GM19099 (cell line): ENCODE data around the gene QSOX2.

ENCODE experiments used
- POLR2A ChIP-seq: IDR thresholded peaks from 3 replicates; pipeline ENCODE4 v1.6.1; 2011; ENCODE audit warnings: low read depth; ENCODE audit not compliant: insufficient read length; ENCODE audit errors: extremely low read depth

QSOX2 gene

DNA sequence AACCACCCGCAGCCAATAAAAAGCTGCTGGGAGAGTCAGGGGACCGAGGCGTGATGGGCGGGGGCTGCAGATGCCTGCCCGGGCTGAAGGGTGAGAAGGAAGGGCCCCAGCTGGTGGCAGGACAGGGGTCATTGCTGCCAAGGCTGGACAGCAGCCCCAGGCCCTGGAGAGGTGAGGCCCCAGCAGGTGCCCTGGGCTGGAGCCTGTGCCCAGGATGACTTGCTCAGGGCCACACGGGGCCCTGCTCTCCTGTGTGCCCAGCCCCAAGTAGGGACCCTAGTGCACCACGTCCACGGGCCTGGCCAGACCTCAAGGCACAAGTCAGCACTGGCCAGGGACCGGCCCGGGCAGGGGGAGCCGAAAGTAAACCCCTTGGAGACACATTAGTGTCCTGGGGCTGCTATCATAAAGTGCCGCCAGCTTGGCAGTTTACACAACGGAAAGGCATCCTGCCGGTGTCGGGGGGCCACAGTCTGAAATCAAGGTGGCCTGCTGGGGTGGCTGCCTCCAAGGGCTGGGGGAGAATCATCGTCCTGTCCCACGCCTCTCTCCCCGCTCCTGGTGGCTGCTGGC lies 62.7 kb downstream of the QSOX2 start:
- TF ChIP-seq POLR2A: no peak

DNA sequence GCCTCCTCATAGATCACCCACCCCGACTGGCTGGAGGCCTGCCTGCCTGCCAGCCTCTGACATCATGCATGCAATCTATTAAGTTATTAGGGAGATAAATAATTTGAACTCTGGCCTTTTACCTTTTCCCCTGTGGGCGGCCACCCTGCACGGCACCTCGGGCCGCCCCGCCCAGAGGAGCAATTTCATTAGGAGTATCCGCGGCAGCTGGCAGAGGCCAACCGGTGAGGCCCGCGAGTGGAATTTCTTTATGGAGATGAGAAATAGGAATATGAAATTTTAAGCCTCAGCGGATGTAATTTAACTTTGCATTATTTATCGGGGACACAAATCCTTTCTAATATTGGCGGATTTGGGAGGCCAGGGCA lies 63.2 kb downstream of the QSOX2 start:
- no peak for TF ChIP-seq POLR2A

DNA sequence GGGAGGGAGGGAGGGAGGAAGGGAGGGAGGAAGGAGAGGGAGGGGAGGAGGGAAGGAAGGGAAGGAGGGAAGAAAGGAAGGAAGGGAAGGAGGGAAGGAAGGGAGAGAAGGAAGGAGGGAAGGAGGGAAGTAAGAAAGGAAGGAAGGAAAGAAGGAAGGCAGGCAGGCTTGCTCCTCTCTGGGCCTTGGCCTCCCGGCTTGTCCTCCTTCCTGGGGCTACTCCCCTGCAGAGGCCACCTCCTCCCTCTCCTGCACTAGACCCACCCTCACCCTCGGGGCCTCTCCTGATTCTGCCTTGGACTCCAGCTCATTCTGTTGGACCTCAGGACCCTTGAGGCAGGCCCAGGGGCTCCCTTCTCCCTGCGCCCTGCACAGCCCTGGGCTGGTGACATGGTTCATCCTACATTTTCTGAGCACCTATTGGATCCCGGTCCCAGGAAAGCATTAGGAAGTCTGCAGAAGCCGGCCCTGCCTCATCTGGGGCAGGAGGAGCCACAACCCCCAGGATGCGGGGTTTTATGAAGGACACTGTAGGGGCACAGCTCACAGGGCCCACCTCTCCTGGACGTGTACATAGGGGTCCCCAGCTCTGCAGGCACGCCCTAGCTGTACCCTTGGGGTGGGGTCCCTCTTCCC lies 63.7 kb downstream of the QSOX2 start:
- TF ChIP-seq POLR2A: no peak

DNA sequence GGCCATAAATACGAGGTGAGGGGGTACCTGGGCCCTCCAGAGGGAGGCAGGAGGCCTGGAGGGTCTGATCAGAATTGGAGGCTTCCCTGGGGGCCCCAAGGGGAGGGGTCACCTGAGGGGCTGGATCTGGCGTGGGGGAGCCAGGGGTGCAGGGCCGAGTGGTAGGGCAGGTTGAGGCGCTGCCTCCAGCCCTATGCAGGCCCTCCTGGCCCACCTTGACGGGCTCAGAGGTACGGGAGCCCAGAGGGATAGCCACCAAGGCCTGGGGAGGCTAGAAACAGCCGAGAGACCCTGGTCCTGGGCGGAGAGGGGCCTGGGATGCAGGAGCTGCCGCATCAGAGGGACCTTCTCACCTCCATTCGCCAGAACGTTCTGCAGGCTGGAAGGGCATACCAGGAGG lies 65.0 kb downstream of the QSOX2 start:
- no peak for TF ChIP-seq POLR2A

DNA sequence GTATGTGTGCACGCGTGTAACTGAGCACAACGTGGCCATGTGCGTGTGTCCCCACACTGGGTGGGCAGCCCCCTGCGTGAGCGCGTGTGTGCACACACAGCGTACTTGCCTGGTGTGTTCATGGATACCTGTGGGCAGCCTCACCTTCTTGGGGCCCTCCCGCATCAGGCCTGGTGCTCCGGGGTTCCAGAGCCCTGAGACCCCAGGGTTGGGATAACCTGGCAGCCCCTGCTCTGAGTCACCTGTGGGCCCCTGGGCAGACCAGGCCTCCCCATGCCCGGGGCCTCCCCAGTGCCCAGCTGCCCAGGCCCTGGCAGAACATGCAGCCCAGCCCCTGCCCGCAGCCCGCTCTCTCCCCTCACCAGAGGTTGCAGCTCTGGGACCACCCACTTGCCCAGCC lies 65.9 kb downstream of the QSOX2 start:
- TF ChIP-seq POLR2A: no peak

DNA sequence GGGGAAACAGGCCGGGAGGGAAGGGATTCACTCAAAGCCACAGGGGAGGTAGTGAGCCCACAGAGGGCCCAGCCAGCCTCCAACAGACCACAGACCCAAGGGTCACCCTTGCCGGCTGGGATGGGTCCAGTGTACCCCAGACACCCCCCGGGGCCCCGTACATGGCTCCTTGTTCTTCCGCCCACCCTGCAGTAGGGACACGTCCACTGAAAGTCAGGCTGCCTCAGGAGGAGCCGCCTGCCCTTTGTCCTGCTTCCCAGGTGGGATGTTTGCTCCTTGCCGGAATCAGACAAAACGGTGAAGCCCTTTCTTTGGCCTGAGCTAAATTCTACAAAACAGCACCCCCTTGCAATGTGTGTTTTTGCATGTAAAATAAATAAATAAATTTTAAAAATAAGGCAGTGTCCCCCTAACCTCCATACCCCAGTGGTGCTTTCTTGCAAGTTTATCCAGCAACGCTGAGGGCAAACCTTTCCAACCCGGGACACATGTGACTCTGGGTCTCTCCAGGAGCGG lies 66.5 kb downstream of the QSOX2 start:
- no peak for TF ChIP-seq POLR2A

DNA sequence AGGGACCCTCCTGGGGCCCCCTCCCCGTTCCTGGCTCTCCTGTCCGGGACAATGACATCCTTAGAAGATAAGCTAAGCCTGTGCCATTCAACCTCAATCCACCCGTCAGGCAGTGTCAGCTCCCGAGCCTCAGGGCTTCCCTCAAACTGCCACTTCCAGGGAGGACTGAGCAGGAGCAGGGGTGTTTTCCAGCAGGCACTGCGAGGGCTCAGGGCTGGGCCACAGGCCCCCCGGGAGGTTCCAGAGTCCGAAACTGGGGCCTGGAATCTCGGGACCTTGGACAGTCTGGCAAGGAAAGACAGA lies 66.9 kb downstream of the QSOX2 start:
- no peak for TF ChIP-seq POLR2A

DNA sequence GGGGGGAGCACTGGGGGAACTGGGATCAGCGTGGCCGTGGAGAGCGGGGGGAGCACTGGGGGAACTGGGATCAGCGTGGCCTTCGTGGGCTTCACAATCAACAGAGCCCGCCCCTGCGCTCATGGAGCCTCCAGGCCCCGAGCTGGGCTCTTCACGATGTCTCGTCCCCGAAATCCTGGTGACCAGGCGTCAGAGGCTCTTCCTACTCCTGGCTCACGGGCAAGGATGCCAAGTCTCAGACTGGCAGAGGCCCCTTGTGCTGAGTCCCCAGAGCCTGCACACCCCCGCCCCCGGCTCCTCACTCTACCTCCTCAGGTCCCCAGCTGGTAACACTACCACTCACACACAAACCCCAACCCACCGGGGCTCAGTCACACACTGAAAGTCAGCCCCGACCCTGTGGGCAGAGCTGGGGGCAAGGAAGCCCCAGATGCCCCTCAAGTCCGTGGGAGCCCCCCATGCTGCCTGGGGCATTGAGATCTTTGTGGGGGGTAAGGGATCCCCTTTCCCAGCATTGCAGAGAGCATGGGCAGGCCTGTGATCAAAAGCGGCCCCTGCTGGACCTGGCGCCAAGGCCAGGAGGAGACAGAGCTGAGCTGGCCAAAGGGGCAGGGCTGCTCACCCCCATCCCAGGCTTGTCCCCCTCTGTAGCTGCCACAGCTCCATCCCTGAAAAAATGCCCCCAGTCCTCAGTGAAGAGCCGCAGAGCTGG lies 67.4 kb downstream of the QSOX2 start:
- TF ChIP-seq POLR2A: no peak

DNA sequence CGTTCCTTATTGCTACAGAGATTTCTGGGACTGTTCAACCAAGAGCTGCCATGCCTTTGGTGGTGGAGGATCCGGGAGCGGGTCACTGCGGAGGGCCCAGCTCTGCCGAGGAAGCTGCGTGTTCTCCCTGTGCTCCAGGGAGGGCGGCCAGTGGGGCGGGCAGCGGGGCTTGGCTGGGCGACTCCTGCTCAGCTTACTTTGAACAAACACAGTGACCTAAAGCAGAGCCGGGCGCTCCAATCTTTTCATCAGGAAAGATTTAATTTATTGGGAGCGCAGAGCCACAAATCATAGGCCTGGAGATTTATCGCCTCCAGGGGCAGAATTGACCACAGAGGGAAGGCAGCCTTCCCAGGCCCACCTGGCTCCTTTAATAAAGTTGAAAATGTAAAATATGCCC lies 68.4 kb downstream of the QSOX2 start:
- TF ChIP-seq POLR2A: no peak

DNA sequence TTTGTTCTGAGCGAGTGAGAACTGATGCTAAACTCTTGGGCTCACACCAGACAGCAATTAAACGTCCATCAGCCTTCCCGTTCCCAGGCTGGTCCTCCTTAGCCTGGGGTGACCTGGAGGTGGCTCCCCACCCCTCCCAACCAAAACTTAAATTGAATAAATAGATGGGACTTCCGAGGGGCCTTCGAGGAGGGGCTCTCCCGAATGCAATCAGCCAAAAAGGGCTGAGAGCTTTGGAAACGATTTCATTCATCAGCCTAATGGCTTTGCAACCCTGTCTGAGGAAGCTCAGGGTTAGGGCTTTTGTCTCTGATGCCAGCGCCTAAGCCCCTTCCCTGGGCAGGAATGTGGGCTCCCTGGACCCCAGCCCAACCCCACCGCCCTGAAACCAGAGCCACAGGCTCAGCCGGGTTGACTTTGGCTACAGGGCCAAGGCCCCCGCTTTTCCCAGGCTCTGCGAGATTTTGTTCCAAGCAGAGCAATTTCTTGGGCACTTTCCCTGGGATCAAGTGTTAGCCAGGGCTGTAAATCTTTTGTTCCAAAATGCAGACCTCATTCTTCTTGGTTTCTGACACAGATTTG lies 69.9 kb downstream of the QSOX2 start:
- TF ChIP-seq POLR2A: no peak

DNA sequence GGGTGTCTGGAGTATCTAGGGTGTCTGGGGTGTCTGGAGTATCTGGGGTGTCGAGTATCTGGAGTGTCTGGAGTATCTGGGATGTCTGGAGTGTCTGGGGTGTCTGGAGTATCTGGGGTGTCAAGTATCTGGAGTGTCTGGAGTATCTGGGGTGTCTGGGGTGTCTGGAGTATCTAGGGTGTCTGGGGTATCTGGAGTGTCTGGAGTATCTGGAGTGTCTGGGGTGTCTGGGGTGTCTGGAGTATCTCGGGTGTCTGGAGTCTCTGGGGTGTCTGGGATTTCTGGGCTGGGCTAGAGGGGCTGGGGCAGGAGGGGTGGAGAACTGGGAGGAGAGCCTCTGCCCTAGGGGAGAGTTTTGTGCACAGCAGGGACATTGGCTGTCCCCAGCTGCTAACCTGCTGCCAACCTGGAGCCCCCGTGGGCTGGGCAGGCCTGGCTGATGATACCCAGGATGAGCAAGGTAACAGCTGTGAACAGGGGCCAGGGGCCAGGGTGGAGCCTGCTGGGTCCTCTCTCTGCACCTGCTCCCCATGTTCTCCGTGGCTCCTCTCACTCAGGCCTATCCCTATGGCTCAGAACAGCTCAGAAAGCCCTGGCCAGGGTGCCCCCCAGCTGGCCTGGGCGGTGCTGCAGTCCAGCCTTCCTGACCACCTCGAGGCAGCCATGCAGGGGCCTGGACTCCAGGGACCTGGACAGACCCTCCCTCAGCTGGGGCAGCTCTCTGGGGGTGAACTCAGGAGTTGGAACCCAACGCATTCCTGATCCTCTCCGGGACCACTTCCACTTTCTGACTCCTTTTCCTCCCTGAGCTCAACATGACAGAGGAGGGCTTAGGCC lies 70.6 kb downstream of the QSOX2 start:
- no peak for TF ChIP-seq POLR2A

DNA sequence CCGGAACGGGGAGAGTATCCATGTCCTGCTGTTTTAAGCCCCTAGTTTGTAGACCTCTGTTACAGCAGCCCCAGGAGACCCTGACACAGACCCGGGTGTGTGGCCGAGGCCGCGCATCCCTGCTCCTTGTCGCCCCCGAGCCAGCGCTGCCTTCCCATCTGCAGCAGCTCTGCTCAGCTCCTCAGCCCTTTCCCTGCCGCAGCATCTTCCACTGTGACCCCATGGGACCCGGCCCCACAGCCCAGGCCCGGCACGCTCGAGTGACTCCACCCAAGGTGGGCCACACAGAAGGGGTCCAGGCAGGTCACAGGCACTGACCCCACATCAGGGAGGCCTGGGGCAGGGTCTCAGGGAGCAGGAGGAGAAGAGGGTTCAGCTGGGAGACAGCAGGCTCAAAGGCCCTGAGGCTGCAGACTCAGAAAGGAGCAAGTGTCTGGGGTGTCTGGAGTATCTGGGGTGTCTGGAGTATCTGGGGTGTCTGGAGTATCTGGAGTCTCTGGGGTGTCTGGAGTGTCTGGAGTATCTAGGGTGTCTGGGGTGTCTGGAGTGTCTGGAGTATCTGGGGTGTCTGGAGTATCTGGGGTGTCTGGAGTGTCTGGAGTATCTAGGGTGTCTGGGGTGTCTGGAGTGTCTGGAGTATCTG lies 71.8 kb downstream of the QSOX2 start:
- no peak for TF ChIP-seq POLR2A

DNA sequence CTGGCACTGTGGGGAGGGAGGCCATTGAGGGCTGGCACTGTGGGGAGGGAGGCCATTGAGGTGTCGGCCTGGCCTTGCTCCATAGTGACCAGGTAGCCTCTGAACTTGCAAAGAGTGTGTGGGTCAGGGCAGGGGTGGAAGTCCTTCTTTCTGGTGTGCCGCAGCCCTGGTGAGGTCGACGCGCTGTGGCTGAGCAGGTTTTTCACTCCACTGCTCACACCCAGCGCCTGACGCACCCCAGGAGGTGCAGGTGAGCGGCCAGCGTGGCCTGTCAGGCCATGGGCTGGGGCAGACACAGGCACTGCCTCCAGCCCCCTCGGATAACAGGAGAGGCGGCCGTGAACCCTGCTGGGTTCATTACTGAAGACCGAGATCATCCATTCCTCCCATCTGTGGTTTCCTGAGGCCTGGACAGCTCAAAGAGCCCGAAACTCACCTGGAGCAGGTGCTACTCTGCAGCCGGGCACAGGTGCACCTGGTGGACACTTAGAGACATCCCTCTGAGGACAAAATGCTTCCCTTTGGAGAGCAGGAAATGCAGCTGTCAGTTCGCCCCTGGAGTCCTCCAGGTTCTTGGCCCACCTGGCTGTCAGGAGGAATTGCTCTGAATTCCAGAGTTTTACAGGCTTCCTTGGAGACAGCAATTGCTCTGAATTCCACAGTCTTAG lies 73.1 kb downstream of the QSOX2 start:
- TF ChIP-seq POLR2A: no peak

DNA sequence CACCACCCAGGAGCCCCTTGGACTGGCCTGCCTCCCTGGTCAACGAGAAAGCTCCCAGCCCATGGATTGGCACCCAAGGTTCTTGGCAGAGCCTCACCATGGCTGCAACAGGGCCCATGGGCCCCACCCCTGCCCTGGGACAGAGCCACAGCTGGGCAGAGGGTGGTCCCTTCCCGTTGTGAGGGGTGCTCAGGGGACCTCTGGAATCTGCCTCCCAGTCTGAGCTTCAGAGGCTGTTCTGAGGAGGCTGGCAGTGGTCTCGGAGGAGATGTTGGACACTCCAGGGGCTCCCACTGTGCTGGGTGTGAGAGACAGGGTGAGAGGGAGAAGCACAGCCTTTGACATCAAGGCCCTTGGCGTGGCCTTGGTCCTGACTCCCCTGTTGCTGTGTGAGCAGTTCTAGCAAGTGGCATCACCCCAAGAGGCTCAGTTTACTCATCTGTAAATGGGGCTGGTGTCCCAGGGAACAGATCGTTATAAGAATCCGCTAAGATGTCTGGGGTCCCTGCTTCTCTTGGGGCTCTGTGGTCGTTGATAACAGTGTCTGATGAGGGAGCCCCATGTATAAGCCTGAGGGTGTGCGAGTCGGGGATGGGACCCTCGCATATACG lies 73.7 kb downstream of the QSOX2 start:
- no peak for TF ChIP-seq POLR2A
